ENCODE measurements around the gene PTTG1IP.

PTTG1IP gene

DNA sequence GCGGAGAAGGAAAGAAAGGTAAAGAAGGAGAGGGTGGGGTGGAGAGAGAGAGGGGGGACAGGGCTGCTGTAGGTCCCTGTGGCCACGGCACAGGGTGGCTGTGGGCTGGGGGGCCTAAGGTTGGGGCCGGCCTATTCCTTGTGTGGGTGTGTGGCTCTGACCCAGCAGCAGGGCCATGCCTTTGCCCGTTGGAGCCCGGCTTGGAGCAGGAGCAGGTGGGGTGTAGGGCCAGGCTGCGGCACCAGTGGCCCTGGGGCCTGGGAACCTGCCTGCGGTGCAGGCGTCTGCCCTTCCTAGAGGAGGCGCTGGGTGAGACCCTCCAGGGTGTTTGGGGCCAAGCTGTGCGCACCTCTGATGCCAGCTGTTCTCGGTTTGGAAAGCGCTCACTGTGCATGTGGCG lies 36.0 kb downstream of the PTTG1IP start:
- Histone ChIP-seq H3K4me3 (no peak overlapping the region), H3K27ac (no peak overlapping the region), H3K4me1 (peaks cover 0 to 6% (median 3%) of the 10 kb centered on the region in 4 donors), H3K27me3 (peaks cover 0 to 23% of the 10 kb centered on the region in 2 donors), H3K36me3 (no peaks in the 10 kb centered on the region), H3K9me3 (no peaks in the 10 kb centered on the region)
- intact Hi-C loops (cut with DNase I; ENCODE audit: low total_unique reads), result no loop called here
- peak in 1 of 2 donors; percentile 48 for DNase-seq
- TF ChIP-seq CTCF (IDR thresholded peaks at IDR 0.05), result no peak

DNA sequence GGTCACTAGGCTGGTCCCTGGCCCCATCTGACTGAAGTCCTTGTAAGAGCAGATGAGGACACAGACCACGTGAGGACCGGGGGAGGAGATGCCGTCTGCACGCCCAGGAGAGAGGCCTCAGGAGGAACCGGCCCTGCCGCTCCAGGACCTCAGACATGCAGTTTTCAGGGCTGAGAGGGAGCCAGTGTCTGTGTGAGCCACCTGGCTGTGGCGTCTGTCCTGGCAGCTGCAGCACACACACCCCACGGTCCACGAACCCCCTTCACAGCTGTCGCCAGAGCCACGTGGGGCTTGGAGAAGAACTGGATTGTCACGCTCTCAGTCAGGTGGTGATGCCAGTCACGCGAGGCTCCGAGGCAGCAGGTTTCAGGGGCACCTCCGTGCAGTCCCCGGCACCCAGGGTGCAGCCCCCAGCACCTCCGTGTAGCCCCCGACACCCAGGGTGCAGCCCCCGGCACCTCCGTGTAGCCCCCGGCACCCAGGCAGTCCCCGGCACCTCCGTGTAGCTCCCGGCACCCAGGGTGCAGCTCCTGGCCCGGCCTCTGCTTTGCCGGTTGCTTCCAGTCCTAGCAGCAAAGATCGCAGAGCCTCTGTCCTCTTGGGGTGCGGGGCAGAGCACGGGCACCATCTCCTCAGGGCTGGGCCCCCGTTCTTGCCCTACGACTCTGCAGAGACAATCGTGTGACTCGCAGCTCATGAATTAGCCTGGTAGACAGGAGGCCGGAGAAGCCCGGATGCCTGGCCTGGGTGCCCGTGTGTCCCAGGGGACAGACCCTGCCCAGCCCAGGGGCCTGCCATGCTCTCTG lies 36.6 kb downstream of the PTTG1IP start:
- H3K9me3 ChIP-seq, result no peaks in the 10 kb centered on the region
- peaks cover 0 to 6% (median 3%) of the 10 kb centered on the region in 4 donors for H3K4me1 ChIP-seq
- DNase-seq, result peak in 1 of 2 donors; percentile 65
- no peaks in the 10 kb centered on the region for H3K36me3 ChIP-seq
- intact Hi-C loops (cut with DNase I; ENCODE audit: low total_unique reads), result no loop called here
- H3K4me3 ChIP-seq, result no peak overlapping the region
- TF ChIP-seq CTCF (IDR thresholded peaks at IDR 0.05), result no peak
- H3K27ac ChIP-seq, result no peak overlapping the region
- H3K27me3 ChIP-seq, result peaks cover 0 to 18% of the 10 kb centered on the region in 2 donors

GRCh38 chr21:44836349-44836665 lies 37.2 kb downstream of the PTTG1IP start:
- DNase-seq, result no peak
- H3K36me3 ChIP-seq, result no peaks in the 10 kb centered on the region
- H3K4me1 ChIP-seq, result peaks cover 0 to 6% (median 3%) of the 10 kb centered on the region in 4 donors
- no peaks in the 10 kb centered on the region for H3K9me3 ChIP-seq
- H3K4me3 ChIP-seq, result no peak overlapping the region
- intact Hi-C loops (cut with DNase I; ENCODE audit: low total_unique reads), result no loop called here
- no peak for TF ChIP-seq CTCF (IDR thresholded peaks at IDR 0.05)
- H3K27ac ChIP-seq, result no peak overlapping the region
- H3K27me3 ChIP-seq, result peaks cover 0 to 18% of the 10 kb centered on the region in 2 donors

DNA sequence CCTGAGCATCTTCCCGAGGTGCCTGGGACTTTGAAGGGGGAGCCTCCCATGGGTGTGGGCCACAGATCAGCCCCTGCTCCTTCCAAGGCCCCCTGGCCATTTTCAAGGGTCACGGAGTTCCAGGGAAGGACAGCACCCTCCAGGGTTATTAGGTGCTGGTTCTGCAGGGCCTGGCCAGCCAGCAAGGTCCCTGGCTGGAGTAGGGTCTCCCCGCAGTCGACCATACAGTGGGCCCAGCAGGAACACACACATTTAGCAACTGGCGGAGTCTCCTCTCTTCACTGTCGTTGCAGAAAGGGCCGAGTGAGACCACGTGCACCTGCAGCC lies 37.9 kb downstream of the PTTG1IP start:
- H3K4me3 ChIP-seq, result no peak overlapping the region
- peaks cover 0 to 15% of the 10 kb centered on the region in 2 donors for H3K27me3 ChIP-seq
- H3K4me1 ChIP-seq, result peaks cover 0 to 6% (median 3%) of the 10 kb centered on the region in 4 donors
- no peak overlapping the region for H3K27ac ChIP-seq
- H3K36me3 ChIP-seq, result no peaks in the 10 kb centered on the region
- DNase-seq, result peak in 1 of 2 donors; percentile 44
- no peaks in the 10 kb centered on the region for H3K9me3 ChIP-seq
- TF ChIP-seq CTCF (IDR thresholded peaks at IDR 0.05), result no peak
- intact Hi-C loops (cut with DNase I; ENCODE audit: low total_unique reads), result no loop called here

GRCh38 chr21:44834951-44835646 lies 38.4 kb downstream of the PTTG1IP start:
- Histone ChIP-seq H3K27me3 (peaks cover 0 to 15% of the 10 kb centered on the region in 2 donors), H3K4me1 (peaks cover 0 to 6% (median 3%) of the 10 kb centered on the region in 4 donors), H3K36me3 (no peaks in the 10 kb centered on the region), H3K4me3 (no peak overlapping the region), H3K9me3 (no peaks in the 10 kb centered on the region), H3K27ac (no peak overlapping the region)
- intact Hi-C loops (cut with DNase I; ENCODE audit: low total_unique reads), result loop anchor here (5.0 kb wide), 1 partner anchor 1848 kb away; no protein-coding TSS in a partner anchor
- DNase-seq, result peak in 1 of 2 donors; percentile 51
- no peak for TF ChIP-seq CTCF (IDR thresholded peaks at IDR 0.05)

Measured in tibial artery (tissue), 4 donors.